Activated CD4-positive, alpha-beta T cell treated with anti-CD3 and anti-CD28 coated beads, Interleukin-2, Interleukin-4, amounts not matched to agents 100 ng/mL and 50 ng/mL, durations not matched to agents 16 hours and 8 hours (primary cell): Measurements from ENCODE around the gene SMAD1.
A peak's percentile ranks its signal among the peaks of the same experiment; 100 is the strongest.

Experiments
- DNase-seq: peaks from one replicate; pipeline ENCODE4 v3.0.0-alpha.2; 2020; ENCODE audit warnings: low spot score

Gene SMAD1

GRCh38 chr4:145481164-145481941 is at the start of gene SMAD1:
SMAD1 (plus strand) TSS chr4:145481853; CDS start chr4:145514614, 32,761 bp downstream.
- DNase-seq = peak; percentile 23

DNA sequence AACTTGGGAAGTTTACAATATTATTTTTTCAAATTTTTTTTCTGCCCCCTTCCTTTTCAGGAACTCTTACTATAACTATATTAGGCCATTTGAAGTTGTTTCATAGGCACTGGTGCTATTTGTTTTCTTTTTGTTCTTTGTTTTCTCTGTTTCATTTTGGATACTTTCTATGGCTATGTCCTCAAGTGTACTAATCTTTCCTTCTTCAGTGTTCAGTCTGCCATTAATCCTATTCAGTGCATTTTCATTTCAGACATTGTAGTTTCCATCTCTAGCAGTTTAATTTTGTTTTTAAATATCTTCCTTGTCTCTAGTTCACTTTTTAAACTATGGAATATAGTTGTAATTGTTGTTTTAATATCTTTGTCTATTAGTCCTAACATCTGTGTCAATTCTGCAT is 48.0 kb upstream of the SMAD1 start:
- no peak for DNase-seq

- no peak for DNase-seq
Measured at GRCh38 chr4:145435646-145436045, 46.0 kb upstream of the SMAD1 start.

DNA sequence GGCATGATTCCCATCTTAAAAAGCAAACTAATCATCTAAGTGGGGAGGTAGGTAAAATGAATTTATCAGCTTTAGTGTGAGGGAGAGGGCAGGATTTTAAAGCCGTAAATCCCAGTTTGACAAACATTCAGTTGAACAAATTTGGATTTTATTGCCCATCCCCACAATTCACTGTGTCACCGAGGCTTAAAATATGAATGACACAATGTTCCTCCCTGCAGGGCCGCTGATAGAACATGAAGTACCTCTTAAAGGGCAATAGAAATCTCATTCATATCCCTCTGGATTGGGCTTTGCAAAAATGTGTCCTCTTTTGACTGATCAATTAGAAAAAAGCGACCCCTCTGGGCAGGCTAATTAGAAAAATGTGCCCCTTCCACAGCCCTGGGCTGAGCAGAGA is 45.5 kb upstream of the SMAD1 start:
- no peak for DNase-seq

DNA sequence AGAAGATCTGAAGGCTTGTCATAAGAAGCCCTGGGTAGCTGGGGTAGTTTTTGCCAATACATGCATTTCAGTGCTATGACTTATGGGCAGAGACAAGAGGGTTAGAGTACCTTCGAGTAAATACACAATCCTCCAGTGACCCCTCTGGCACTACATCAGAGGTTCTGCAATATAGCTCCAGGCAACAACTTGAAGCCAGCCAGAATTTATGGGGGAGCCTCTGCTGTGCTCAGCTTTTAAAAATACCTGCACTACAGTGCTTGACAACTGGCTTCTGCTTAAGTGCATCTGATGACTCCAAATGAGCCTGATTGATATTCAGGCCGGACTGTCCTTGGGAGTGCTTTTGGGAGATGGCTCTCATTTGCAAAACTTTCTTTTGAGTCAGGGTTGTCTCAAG is 44.9 kb upstream of the SMAD1 start:
- no peak for DNase-seq

- no peak for DNase-seq
Measured at GRCh38 chr4:145437466-145437865, 44.2 kb upstream of the SMAD1 start.

DNA sequence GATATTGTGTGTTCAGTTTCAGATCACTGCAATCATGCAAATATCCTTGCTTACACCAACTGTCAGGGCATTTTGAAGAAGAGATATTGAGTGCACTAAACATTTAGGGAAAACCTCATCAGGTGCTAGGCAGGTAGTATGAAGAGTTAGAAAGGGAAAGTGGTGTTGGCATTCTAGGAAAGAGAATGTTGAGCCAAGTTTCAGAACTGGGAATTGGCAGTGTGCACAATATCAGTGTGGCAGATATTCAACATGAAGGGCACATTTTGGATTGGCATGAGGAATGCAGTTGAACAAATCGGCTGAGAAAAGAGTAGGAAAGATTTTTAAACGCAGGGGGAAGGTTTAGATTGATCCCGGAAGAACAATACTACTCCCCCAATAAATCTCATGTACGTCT is 43.4 kb upstream of the SMAD1 start:
- no peak for DNase-seq

GRCh38 chr4:145440292-145441007 is 41.2 kb upstream of the SMAD1 start:
- no peak for DNase-seq

- no peak for DNase-seq
Measured at GRCh38 chr4:145446184-145446583, 35.5 kb upstream of the SMAD1 start.

- DNase-seq = no peak
Measured at GRCh38 chr4:145451895-145452294, 29.8 kb upstream of the SMAD1 start.

- DNase-seq = no peak
Measured at GRCh38 chr4:145452447-145453162, 29.0 kb upstream of the SMAD1 start.

DNA sequence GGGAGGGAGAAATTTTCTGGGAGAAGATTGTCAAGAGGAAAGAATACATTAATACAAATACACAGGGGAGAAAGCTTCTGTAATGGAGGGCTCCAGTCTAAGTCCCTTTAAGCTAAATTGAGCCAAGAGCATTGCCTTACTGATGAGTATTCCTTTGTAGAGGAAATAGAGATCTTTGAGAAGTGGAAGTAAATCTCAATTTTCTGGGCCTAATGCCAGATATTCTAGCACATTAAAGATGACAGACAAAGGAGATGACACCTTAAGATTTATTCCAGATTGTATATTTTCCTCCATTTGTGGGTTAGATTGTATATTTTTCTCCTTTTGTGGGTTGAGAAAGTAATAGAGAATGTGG is 28.5 kb upstream of the SMAD1 start:
- no peak for DNase-seq

DNA sequence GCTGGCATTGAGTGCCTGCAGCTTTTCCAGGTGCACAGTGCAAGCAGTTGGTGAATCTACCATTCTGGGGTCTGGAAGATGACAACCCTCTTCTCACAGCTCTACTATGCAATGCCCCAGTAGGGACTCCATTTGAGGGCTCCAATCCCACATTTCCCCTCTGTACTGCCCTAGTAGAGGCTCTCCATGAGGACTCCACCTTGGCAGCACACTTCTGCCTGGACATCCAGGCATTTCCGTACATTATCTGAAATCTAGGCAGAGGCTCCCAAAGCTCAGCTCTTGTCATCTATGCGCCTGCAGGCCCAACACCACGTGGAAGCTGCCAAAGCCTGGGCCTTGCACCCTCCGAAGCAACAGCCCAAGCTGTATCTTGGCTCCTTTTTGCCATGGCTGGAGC is 8.4 kb upstream of the SMAD1 start:
- DNase-seq = no peak

DNA sequence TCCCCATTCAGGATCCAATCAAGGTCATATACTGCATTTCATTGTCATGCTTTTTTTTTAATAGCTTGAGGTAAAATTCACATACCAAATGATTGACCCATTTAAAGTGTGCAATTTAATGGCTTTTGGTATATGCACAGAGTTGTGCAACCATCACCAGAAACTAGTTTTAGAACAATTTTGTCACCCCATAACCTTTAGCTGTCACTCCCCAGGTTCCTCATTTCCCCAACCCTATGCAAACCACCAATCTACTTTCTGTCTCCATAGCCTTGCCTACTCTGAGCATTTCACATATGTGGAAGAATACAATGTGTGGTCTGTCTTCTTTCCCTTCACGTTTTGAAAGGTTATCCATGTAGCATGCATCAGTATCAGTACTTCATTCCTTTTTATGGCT is 1.4 kb upstream of the SMAD1 start:
- DNase-seq = no peak

- DNase-seq = no peak
Measured at GRCh38 chr4:145481942-145482208, 222 bp downstream of the SMAD1 start.

DNA sequence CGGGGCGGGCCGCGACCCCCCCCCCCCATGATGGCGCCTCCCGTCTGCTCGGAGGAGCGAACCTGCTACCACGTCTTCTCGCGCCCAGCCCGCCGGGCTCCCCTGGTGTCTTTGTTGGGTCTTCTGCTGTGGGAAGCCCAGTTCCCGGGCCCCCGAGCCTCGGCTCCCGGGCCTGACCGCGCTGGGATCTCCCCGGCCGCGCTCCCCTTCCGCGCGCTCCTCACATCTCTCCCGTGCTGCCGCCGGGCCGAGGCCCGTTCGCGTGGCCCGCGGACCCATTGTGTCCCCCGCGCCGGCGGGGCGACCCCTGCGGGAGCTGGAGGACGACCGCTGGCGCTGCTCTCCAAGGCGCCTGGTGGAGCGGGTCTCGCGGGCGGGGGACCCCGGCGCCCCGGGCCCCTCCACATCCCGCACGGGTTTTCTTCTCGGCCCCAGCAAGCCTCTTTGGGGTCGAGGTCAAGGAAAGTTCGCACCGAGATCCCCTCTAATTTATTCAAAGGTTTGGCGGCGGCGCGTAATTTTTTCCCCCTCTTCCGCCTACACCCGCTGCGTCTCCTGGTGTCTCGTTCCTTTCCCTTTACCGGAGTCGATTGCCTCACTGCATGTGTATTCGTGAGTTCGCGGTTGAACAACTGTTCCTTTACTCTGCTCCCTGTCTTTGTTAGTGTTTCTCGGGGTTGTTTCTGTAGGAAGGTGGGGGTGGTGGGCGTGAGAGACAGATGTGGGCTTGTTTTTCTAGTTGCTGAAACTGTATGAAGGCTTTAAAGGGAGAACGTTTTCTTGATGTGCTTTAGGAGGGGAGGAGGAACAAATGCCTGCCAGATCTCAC is 770 bp downstream of the SMAD1 start:
- peak; percentile 27 for DNase-seq

- DNase-seq = no peak
Measured at GRCh38 chr4:145483514-145483913, 1.9 kb downstream of the SMAD1 start.

- DNase-seq = no peak
Measured at GRCh38 chr4:145484225-145484846, 2.7 kb downstream of the SMAD1 start.

- no peak for DNase-seq
Measured at GRCh38 chr4:145485120-145485519, 3.5 kb downstream of the SMAD1 start.

DNA sequence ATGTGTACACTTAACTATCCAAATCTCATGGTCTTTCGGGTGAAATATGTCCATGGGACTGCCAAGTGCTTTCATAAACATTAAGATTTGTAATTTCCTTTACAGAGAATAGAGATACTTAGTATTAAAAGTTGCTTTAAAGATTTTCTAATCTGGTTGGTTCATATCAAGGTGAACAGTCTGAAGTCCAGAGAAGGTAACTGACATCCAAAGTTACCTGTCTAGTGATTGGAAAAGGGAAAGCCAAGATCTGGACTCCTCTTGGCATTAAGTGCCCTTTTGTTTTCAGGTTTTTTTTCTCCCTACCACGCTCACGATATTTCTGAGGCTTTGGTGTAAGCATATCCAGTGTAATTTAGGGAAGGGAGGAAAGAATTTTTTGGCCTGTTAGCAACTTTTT is 5.0 kb downstream of the SMAD1 start:
- DNase-seq = no peak

DNA sequence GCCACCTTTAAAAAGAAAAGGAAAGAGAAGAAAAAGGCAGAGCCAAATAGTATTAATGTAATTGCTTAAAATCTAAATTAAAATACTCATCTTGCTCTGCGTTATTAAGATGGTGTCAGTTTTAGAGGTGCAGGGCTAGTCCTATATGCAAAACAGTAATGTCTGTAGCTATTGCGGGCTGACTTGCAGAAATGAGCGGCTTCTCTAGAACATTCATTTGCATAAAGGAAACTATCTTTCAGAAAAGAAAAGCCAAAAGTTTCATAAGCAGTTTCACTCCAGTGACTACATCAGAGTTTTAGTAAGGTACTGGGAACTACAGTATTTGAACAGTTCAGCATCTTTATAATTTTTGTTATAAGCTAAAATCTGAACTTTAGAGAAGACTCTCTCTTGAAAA is 6.0 kb downstream of the SMAD1 start:
- DNase-seq = peak; percentile 67

DNA sequence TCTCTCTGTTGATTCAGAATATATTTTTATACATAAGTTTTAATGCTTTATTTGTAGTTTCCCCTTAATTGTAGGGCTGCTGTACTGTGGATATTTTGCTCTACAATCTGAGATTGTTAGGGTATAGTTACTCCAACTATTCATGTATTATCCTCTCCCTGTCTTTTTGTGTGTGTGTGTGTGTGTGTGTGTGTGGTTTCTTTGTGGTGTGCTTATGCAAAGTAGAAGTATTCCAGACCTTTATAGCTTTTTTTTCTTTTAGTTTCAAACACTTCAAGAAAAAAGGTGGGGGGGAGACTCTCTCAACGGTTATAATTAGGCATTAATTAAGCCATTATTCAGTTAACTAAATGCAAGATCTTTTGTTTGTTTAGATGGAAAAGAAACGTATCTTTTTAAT is 6.7 kb downstream of the SMAD1 start:
- DNase-seq = no peak
